MM.1S (cell line): Measurements from ENCODE around the gene DNAAF2.

ENCODE experiments used
- DNase-seq: peaks from one replicate; pipeline ENCODE4 v3.0.0-alpha.2; 2015
- H2AFZ ChIP-seq: fragments of 300-600 bp; sonication (generic); 2 replicates; pipeline ENCODE4 v1.6.0; 2016; ENCODE audit warnings: antibody characterized with exemption, low read length
- H3F3A ChIP-seq: fragments of 300-600 bp; sonication (generic); 2 replicates; pipeline ENCODE4 v1.6.1; 2016; ENCODE audit warnings: mild to moderate bottlenecking, antibody characterized with exemption, low read length, moderate library complexity, mixed read lengths; ENCODE audit not compliant: insufficient read depth
- H3K27ac ChIP-seq: fragments of 300-600 bp; sonication (generic); 2 replicates; pipeline ENCODE4 v1.5.1; 2016; ENCODE audit warnings: mild to moderate bottlenecking, low read length
- H3K27me3 ChIP-seq: fragments of 300-600 bp; sonication (generic); replicated peaks from 2 replicates; pipeline ENCODE4 v1.6.0; 2016; ENCODE audit warnings: low read length; ENCODE audit not compliant: insufficient read depth
- H3K36me3 ChIP-seq: fragments of 300-600 bp; sonication (generic); replicated peaks from 2 replicates; pipeline ENCODE4 v1.6.1; 2016; ENCODE audit warnings: mild to moderate bottlenecking, low read length, mixed read lengths; ENCODE audit not compliant: insufficient read depth
- H3K4me1 ChIP-seq: fragments of 300-600 bp; sonication (generic); 2 replicates; pipeline ENCODE4 v1.6.1; 2016; ENCODE audit warnings: low read length, mixed read lengths
- H3K4me2 ChIP-seq: fragments of 300-600 bp; sonication (generic); 2 replicates; pipeline ENCODE4 v1.6.0; 2016; ENCODE audit warnings: low read depth, low read length
- H3K4me3 ChIP-seq: fragments of 300-600 bp; sonication (generic); 2 replicates; pipeline ENCODE4 v1.5.1; 2016; ENCODE audit warnings: low read length, mixed read lengths
- H3K79me2 ChIP-seq: fragments of 300-600 bp; sonication (generic); 2 replicates; pipeline ENCODE4 v1.6.1; 2016; ENCODE audit warnings: mixed run types, low read length, mixed read lengths
- H3K9ac ChIP-seq: fragments of 300-600 bp; sonication (generic); 2 replicates; pipeline ENCODE4 v1.6.1; 2016; ENCODE audit warnings: low read length, mixed read lengths
- H3K9me2 ChIP-seq: fragments of 300-600 bp; sonication (generic); replicated peaks from 2 replicates; pipeline ENCODE4 v1.6.1; 2016; ENCODE audit warnings: mild to moderate bottlenecking, low read length, mixed read lengths; ENCODE audit not compliant: insufficient read depth
- H3K9me3 ChIP-seq: fragments of 300-600 bp; sonication (generic); replicated peaks from 2 replicates; pipeline ENCODE4 v1.6.1; 2016; ENCODE audit warnings: mild to moderate bottlenecking, low read length, mixed read lengths; ENCODE audit not compliant: insufficient read depth
- H4K20me1 ChIP-seq: fragments of 300-600 bp; sonication (generic); 2 replicates; pipeline ENCODE4 v1.6.1; 2016; ENCODE audit warnings: mild to moderate bottlenecking, low read length, moderate library complexity, mixed read lengths; ENCODE audit not compliant: insufficient read depth
- CTCF ChIP-seq: fragments of 300-600 bp; sonication (generic); IDR thresholded peaks from 2 replicates; pipeline ENCODE4 v1.5.1; 2016; ENCODE audit warnings: antibody characterized with exemption, low read length, mixed read lengths
- EZH2 ChIP-seq: fragments of 300-600 bp; sonication (generic); optimal IDR thresholded peaks from 2 replicates; pipeline ENCODE3; 2017; ENCODE audit warnings: low read depth, mild to moderate bottlenecking, antibody characterized with exemption, low read length, mixed read lengths
- EZH2phosphoT487 ChIP-seq: fragments of 300-600 bp; sonication (generic); IDR thresholded peaks from 2 replicates; pipeline ENCODE4 v1.6.1; 2018; ENCODE audit warnings: antibody characterized with exemption, low read length

The DNAAF2 gene

GRCh38 chr14:49622022-49622607 is 12.9 kb downstream of the DNAAF2 start:
- Histone ChIP-seq H2AFZ (no peak overlapping the region), H3K9me2 (no peaks in the 10 kb centered on the region)
- TF ChIP-seq EZH2phosphoT487 (no peak), CTCF (no peak), EZH2 (no peak)

GRCh38 chr14:49621114-49621881 is 13.7 kb downstream of the DNAAF2 start:
- peak; percentile 41 for DNase-seq
- H3K27me3 ChIP-seq = no peaks in the 10 kb centered on the region
- peak overlapping the region; percentile 56 for H2AFZ ChIP-seq
- peak overlapping the region; percentile 98; the same call in 1 of the 2 replicates for H3K27ac ChIP-seq
- no peaks in the 10 kb centered on the region for H3K4me1 ChIP-seq
- no peaks in the 10 kb centered on the region for H4K20me1 ChIP-seq
- H3K4me2 ChIP-seq = peak overlapping the region; percentile 82
- no peak for TF ChIP-seq CTCF
- TF ChIP-seq EZH2phosphoT487 = no peak
- no peak for TF ChIP-seq EZH2
- peaks cover 11% of the 10 kb centered on the region for H3F3A ChIP-seq
- H3K4me3 ChIP-seq = peak overlapping the region; percentile 81
- H3K79me2 ChIP-seq = peaks cover 60% of the 10 kb centered on the region
- H3K36me3 ChIP-seq = no peaks in the 10 kb centered on the region
- H3K9me2 ChIP-seq = no peaks in the 10 kb centered on the region
- no peaks in the 10 kb centered on the region for H3K9me3 ChIP-seq
- H3K9ac ChIP-seq = peak overlapping the region; percentile 95

More at GRCh38 chr14:49622022-49622607, 12.9 kb downstream of the DNAAF2 start:
- no peak for DNase-seq
- no peaks in the 10 kb centered on the region for H4K20me1 ChIP-seq
- no peaks in the 10 kb centered on the region for H3K9me3 ChIP-seq
- no peaks in the 10 kb centered on the region for H3K27me3 ChIP-seq
- peaks cover 60% of the 10 kb centered on the region for H3K79me2 ChIP-seq
- peak overlapping the region; percentile 81 for H3K4me3 ChIP-seq
- H3K9ac ChIP-seq = peak overlapping the region; percentile 95
- H3K27ac ChIP-seq = peak overlapping the region; percentile 98; the same call in 1 of the 2 replicates
- no peaks in the 10 kb centered on the region for H3K4me1 ChIP-seq
- H3K36me3 ChIP-seq = no peaks in the 10 kb centered on the region
- peak overlapping the region; percentile 82 for H3K4me2 ChIP-seq
- H3F3A ChIP-seq = peaks cover 11% of the 10 kb centered on the region

- Histone ChIP-seq H3F3A (peaks cover 11% of the 10 kb centered on the region), H3K36me3 (no peaks in the 10 kb centered on the region), H3K9me2 (no peaks in the 10 kb centered on the region), H3K79me2 (peaks cover 57% of the 10 kb centered on the region), H4K20me1 (no peaks in the 10 kb centered on the region), H2AFZ (peak within 1 kb of the TSS; percentile 56), H3K4me3 (peak within 1 kb of the TSS; percentile 81), H3K4me2 (peak within 1 kb of the TSS; percentile 82), H3K27ac (peak within 1 kb of the TSS; percentile 98), H3K9me3 (no peaks in the 10 kb centered on the region), H3K9ac (peak within 1 kb of the TSS; percentile 95), H3K4me1 (no peaks in the 10 kb centered on the region), H3K27me3 (no peaks in the 10 kb centered on the region)
- no peak for TF ChIP-seq EZH2phosphoT487
- no peak for TF ChIP-seq EZH2
- TF ChIP-seq CTCF = 0 out of 2 replicates have a peak, but pooled peaks have one; percentile 4
- peak; percentile 92 for DNase-seq
These were observed 14.6 kb downstream of the DNAAF2 start, which contains the start of the genes MGAT2 and RPL36AL for GRCh38 chr14:49620182-49621113. Gene MGAT2 (plus strand): TSS chr14:49620799. CDS start chr14:49621269, 470 bp downstream. Gene RPL36AL (minus strand): TSS chr14:49620626. CDS start chr14:49619104, 1,522 bp downstream.
